Keratinocyte (primary cell): ENCODE measurements around the gene RASAL2. TPM values are rescaled to one million over a fixed set of nuclear protein-coding genes. Genes with fewer than 3 reads are reported as not detected.

ENCODE experiments used
- DNase-seq: peaks from one replicate; pipeline ENCODE4 v3.0.0-alpha.2; 2011; ENCODE audit warnings: low read depth, missing footprints, low spot score
- FAIRE-seq: peaks from 2 replicates; lab custom pipeline; 2011; peaks lifted over from hg19 to GRCh38; lab: Jason Lieb, UNC
- H2AFZ ChIP-seq: 2 replicates; pipeline ENCODE4 v1.6.0; 2012; ENCODE audit warnings: low read length, control low read depth, inconsistent platforms; ENCODE audit not compliant: control insufficient read depth
- H3K27ac ChIP-seq: 2 replicates; pipeline ENCODE4 v1.5.1; 2011; ENCODE audit warnings: low read length; ENCODE audit not compliant: control insufficient read depth, insufficient read depth
- H3K27me3 ChIP-seq: 3 replicates; pipeline ENCODE4 v1.6.0; 2011; ENCODE audit warnings: low read length; ENCODE audit not compliant: control insufficient read depth, insufficient read depth; ENCODE audit errors: extremely low read depth
- H3K36me3 ChIP-seq, 2 experiments: 2 replicates in 1 of 2; 3 replicates in 1 of 2; pipeline ENCODE4 v1.5.1; 2011; ENCODE audit warnings: low read length in 2 of 2, mild to moderate bottlenecking in 1 of 2; ENCODE audit not compliant: control insufficient read depth in 2 of 2, insufficient read depth in 2 of 2; ENCODE audit errors: extremely low read depth in 1 of 2
- H3K4me1 ChIP-seq: 3 replicates; pipeline ENCODE4 v1.5.1; 2011; ENCODE audit warnings: low read length; ENCODE audit not compliant: control insufficient read depth, insufficient read depth; ENCODE audit errors: extremely low read depth
- H3K4me2 ChIP-seq: 3 replicates; pipeline ENCODE4 v1.6.0; 2011; ENCODE audit warnings: low read depth, low read length; ENCODE audit not compliant: control insufficient read depth, insufficient read depth; ENCODE audit errors: extremely low read depth
- H3K4me3 ChIP-seq, 3 experiments: fragments of 200-600 bp in 1 of 3; sonication (generic) in 1 of 3; 2 replicates in 2 of 3; 3 replicates in 1 of 3; pipeline ENCODE4 v1.5.1; 2011 to 2016; ENCODE audit warnings: low read length in 3 of 3, mild to moderate bottlenecking in 3 of 3, control low read depth in 2 of 3, inconsistent platforms in 1 of 3, low read depth in 1 of 3, mixed read lengths in 1 of 3, mixed run types in 1 of 3, moderate library complexity in 1 of 3; ENCODE audit not compliant: control insufficient read depth in 2 of 3, insufficient read depth in 2 of 3; ENCODE audit errors: extremely low read depth in 1 of 3
- H3K79me2 ChIP-seq: 2 replicates; pipeline ENCODE4 v1.6.0; 2012; ENCODE audit warnings: low read length; ENCODE audit not compliant: control insufficient read depth, insufficient read depth
- H3K9ac ChIP-seq: 3 replicates; pipeline ENCODE4 v1.6.0; 2011; ENCODE audit warnings: low read length; ENCODE audit not compliant: control insufficient read depth, insufficient read depth; ENCODE audit errors: extremely low read depth
- H3K9me1 ChIP-seq: 3 replicates; pipeline ENCODE4 v1.6.0; 2011; ENCODE audit warnings: low read length; ENCODE audit not compliant: control insufficient read depth, insufficient read depth; ENCODE audit errors: extremely low read depth
- H3K9me3 ChIP-seq: 2 replicates; pipeline ENCODE4 v1.5.1; 2012; ENCODE audit warnings: low read depth, low read length; ENCODE audit not compliant: control insufficient read depth
- H4K20me1 ChIP-seq: 3 replicates; pipeline ENCODE4 v1.6.0; 2011; ENCODE audit warnings: low read length; ENCODE audit not compliant: control insufficient read depth, insufficient read depth; ENCODE audit errors: extremely low read depth
- CTCF ChIP-seq, 3 experiments: IDR thresholded peaks in 1 of 3; conservative IDR thresholded peaks in 1 of 3; optimal IDR thresholded peaks in 1 of 3; 2 replicates in 2 of 3; 3 replicates in 1 of 3; pipeline versions ENCODE3 to v1.5.1; 2011; ENCODE audit warnings: low read length in 3 of 3, mild to moderate bottlenecking in 3 of 3, moderate library complexity in 2 of 3, control low read depth in 1 of 3, inconsistent platforms in 1 of 3; ENCODE audit not compliant: insufficient read depth in 2 of 3; ENCODE audit errors: extremely low read depth in 1 of 3
- EZH2 ChIP-seq: IDR thresholded peaks from one replicate; pipeline ENCODE4 v1.6.1; 2012; ENCODE audit warnings: inconsistent platforms, mild to moderate bottlenecking, low read length, moderate library complexity
- dilution Hi-C: fragments of 300-500 bp; cut with MboI; formaldehyde crosslinking; loops from one replicate; pipeline ENCODE4 v1.7.0; 2020; ENCODE audit warnings: low sequenced_read_pairs; ENCODE audit not compliant: extremely low pct_ligation_motif_present
- polyA plus RNA-seq, 5 experiments: library from polyadenylated mRNA; depleted of rRNA in 3 of 5; stranded (reverse) in 3 of 5; stranded (forward) in 1 of 5; unstranded in 1 of 5; fragments of >200 nt; gene quantifications; 1 replicate in 1 of 5; 2 replicates in 3 of 5; 3 replicates in 1 of 5; pipeline versions ENCODE4 v1.2.1 to v1.2.3, GENCODE V29; 2011 to 2012; ENCODE audit warnings: missing spikeins in 2 of 5, low read depth in 1 of 5, low replicate concordance in 1 of 5
- small RNA-seq, 3 experiments: library from RNA; depleted of rRNA; stranded (forward); fragments of <200 nt; gene quantifications; one replicate each; pipeline ENCODE3, GENCODE V24; 2012; ENCODE audit warnings: low read depth in 3 of 3, low replicate concordance in 1 of 3; ENCODE audit not compliant: insufficient read length in 3 of 3

RASAL2 gene
- polyA plus RNA-seq, 1 donor (not counting 4 experiments of a cell fraction or from before 2014, with no cell fraction given), result 27.2 TPM

- H3K36me3 ChIP-seq, result no peaks in the 10 kb centered on the region
- H3K27me3 ChIP-seq, result no peaks in the 10 kb centered on the region
- H3K4me1 ChIP-seq, result peaks cover 37% of the 10 kb centered on the region
- FAIRE-seq, result no peak
- H2AFZ ChIP-seq, result no peak overlapping the region
- H3K9me3 ChIP-seq, result no peaks in the 10 kb centered on the region
- H3K27ac ChIP-seq, result no peak overlapping the region
- H3K9me1 ChIP-seq, result no peaks in the 10 kb centered on the region
- no peak for DNase-seq
- TF ChIP-seq CTCF (optimal IDR thresholded peaks at IDR 0.05 in 1 of 3, IDR thresholded peaks at IDR 0.05 in 1 of 3, conservative IDR thresholded peaks at IDR 0.05 in 1 of 3; ENCODE audit: extremely low read depth in 1 of 3, insufficient read depth in 2 of 3, low read length in 3 of 3) (no peak), EZH2 (no peak)
- H3K4me2 ChIP-seq, result no peak overlapping the region
- no peak overlapping the region for H3K4me3 ChIP-seq
- H4K20me1 ChIP-seq, result no peaks in the 10 kb centered on the region
- no peak overlapping the region for H3K9ac ChIP-seq
- H3K79me2 ChIP-seq, result no peaks in the 10 kb centered on the region
- dilution Hi-C loops, result no loop called here
Measured at GRCh38 chr1:178533121-178533946, 439.4 kb downstream of the RASAL2 start.

Small RNAs within 50 kb of the gene (small RNA-seq; reads per million reads assigned to genes)
- gene RF00017, result 0 reads per million in 3 experiments

Other genes with a start within 250 kb of the RASAL2 start
- 1.2 to 1.3 TPM (median 1.2 TPM) in 3 replicates for gene SEC16B, start 124.0 kb upstream of the RASAL2 start, polyA plus RNA-seq